ENCODE data around the gene DLG2.

The DLG2 gene

DNA sequence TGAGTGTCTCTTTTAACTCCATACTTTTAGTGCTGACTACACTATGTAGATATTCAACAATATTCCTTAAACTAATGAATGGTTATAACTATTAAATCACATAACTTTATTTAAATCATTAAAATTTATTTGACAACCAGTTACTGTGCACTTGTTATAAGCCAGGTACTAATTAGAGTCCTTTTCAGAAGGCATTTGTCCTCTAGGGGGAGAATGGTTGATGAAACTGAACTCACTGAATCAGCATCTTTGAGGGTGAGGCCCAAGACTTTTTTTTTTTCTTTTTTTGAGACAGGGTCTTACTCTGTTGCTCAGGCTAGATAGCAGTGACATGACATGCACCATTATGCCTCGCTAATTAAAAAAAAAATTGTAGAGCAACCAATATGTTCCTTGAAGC, 1825.3 kb downstream of the DLG2 start:
- DNase-seq: peak; percentile 30
- H3K4me1 ChIP-seq (ENCODE audit: low read length): no peaks in the 10 kb centered on the region
- no peak overlapping the region for H3K9ac ChIP-seq (ENCODE audit: low read length)
- no peak overlapping the region for H3K4me2 ChIP-seq (ENCODE audit: low read depth, low read length)
- no peak overlapping the region for H2AFZ ChIP-seq (ENCODE audit: low read length)
- no peaks in the 10 kb centered on the region for H3K36me3 ChIP-seq (replicated peaks; ENCODE audit: insufficient read depth, low read length)
- no peaks in the 10 kb centered on the region for H4K20me1 ChIP-seq (ENCODE audit: insufficient read depth, low read length)
- no peaks in the 10 kb centered on the region for H3K79me2 ChIP-seq (ENCODE audit: low read length)
- H3K9me2 ChIP-seq (replicated peaks; ENCODE audit: insufficient read depth, low read length): no peaks in the 10 kb centered on the region
- no peaks in the 10 kb centered on the region for H3K9me3 ChIP-seq (replicated peaks; ENCODE audit: insufficient read depth, low read length)
- no peaks in the 10 kb centered on the region for H3F3A ChIP-seq (ENCODE audit: insufficient read depth, low read length)
- TF ChIP-seq, protein P1, sequence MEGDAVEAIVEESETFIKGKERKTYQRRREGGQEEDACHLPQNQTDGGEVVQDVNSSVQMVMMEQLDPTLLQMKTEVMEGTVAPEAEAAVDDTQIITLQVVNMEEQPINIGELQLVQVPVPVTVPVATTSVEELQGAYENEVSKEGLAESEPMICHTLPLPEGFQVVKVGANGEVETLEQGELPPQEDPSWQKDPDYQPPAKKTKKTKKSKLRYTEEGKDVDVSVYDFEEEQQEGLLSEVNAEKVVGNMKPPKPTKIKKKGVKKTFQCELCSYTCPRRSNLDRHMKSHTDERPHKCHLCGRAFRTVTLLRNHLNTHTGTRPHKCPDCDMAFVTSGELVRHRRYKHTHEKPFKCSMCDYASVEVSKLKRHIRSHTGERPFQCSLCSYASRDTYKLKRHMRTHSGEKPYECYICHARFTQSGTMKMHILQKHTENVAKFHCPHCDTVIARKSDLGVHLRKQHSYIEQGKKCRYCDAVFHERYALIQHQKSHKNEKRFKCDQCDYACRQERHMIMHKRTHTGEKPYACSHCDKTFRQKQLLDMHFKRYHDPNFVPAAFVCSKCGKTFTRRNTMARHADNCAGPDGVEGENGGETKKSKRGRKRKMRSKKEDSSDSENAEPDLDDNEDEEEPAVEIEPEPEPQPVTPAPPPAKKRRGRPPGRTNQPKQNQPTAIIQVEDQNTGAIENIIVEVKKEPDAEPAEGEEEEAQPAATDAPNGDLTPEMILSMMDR (IDR thresholded peaks at IDR 0.05; ENCODE audit: low read length): peak; percentile 21
- TF ChIP-seq EZH2phosphoT487 (IDR thresholded peaks at IDR 0.05; ENCODE audit: low read length) (no peak), EZH2 (optimal IDR thresholded peaks at IDR 0.05; ENCODE audit: low read depth, low read length) (no peak)
- H3K4me3 ChIP-seq (ENCODE audit: low read length): no peak overlapping the region
- no peak overlapping the region for H3K27ac ChIP-seq (ENCODE audit: low read length)
- no peaks in the 10 kb centered on the region for H3K27me3 ChIP-seq (replicated peaks; ENCODE audit: insufficient read depth, low read length)

DNA sequence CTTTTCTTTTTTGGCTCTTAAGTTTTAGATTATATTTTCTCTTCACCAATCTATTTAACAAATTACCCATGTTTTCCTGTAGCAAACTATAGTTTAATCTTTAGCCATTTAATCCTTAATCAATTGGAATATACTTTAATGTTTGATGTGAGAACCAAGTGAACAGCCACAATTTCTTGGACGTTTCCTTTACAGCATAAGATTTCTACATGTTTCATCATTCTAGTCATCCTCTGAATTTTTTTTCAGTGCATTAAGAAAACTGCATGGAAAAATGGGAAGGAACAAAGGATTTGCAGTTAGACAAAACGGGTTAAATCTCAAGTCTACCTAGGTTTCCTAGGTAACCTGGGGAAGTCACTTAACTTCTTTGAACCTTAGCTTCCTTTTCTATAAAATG, 1833.8 kb downstream of the DLG2 start:
- H3F3A ChIP-seq (ENCODE audit: insufficient read depth, low read length): no peaks in the 10 kb centered on the region
- no peak overlapping the region for H3K27ac ChIP-seq (ENCODE audit: low read length)
- H3K4me2 ChIP-seq (ENCODE audit: low read depth, low read length): no peak overlapping the region
- H4K20me1 ChIP-seq (ENCODE audit: insufficient read depth, low read length): no peaks in the 10 kb centered on the region
- H3K4me3 ChIP-seq (ENCODE audit: low read length): no peak overlapping the region
- H3K9ac ChIP-seq (ENCODE audit: low read length): no peak overlapping the region
- no peaks in the 10 kb centered on the region for H3K27me3 ChIP-seq (replicated peaks; ENCODE audit: insufficient read depth, low read length)
- H3K4me1 ChIP-seq (ENCODE audit: low read length): no peaks in the 10 kb centered on the region
- H2AFZ ChIP-seq (ENCODE audit: low read length): no peak overlapping the region
- H3K36me3 ChIP-seq (replicated peaks; ENCODE audit: insufficient read depth, low read length): no peaks in the 10 kb centered on the region
- H3K9me2 ChIP-seq (replicated peaks; ENCODE audit: insufficient read depth, low read length): no peaks in the 10 kb centered on the region
- TF ChIP-seq, protein P1 (IDR thresholded peaks at IDR 0.05; ENCODE audit: low read length): no peak
- TF ChIP-seq EZH2 (optimal IDR thresholded peaks at IDR 0.05; ENCODE audit: low read depth, low read length): no peak
- no peak for TF ChIP-seq EZH2phosphoT487 (IDR thresholded peaks at IDR 0.05; ENCODE audit: low read length)
- H3K79me2 ChIP-seq (ENCODE audit: low read length): no peaks in the 10 kb centered on the region
- DNase-seq: no peak
- H3K9me3 ChIP-seq (replicated peaks; ENCODE audit: insufficient read depth, low read length): no peaks in the 10 kb centered on the region

GRCh38 chr11:83791557-83791956, 1835.6 kb downstream of the DLG2 start:
- Histone ChIP-seq H3K9me3 (replicated peaks; ENCODE audit: insufficient read depth, low read length) (no peaks in the 10 kb centered on the region), H2AFZ (ENCODE audit: low read length) (no peak overlapping the region), H3K27me3 (replicated peaks; ENCODE audit: insufficient read depth, low read length) (no peaks in the 10 kb centered on the region), H3K36me3 (replicated peaks; ENCODE audit: insufficient read depth, low read length) (no peaks in the 10 kb centered on the region), H3K79me2 (ENCODE audit: low read length) (no peaks in the 10 kb centered on the region), H4K20me1 (ENCODE audit: insufficient read depth, low read length) (no peaks in the 10 kb centered on the region), H3F3A (ENCODE audit: insufficient read depth, low read length) (no peaks in the 10 kb centered on the region), H3K4me3 (ENCODE audit: low read length) (no peak overlapping the region), H3K27ac (ENCODE audit: low read length) (no peak overlapping the region), H3K9ac (ENCODE audit: low read length) (no peak overlapping the region), H3K9me2 (replicated peaks; ENCODE audit: insufficient read depth, low read length) (no peaks in the 10 kb centered on the region), H3K4me1 (ENCODE audit: low read length) (no peaks in the 10 kb centered on the region), H3K4me2 (ENCODE audit: low read depth, low read length) (no peak overlapping the region)
- TF ChIP-seq, protein P1 (IDR thresholded peaks at IDR 0.05; ENCODE audit: low read length): no peak
- no peak for TF ChIP-seq EZH2phosphoT487 (IDR thresholded peaks at IDR 0.05; ENCODE audit: low read length)
- no peak for TF ChIP-seq EZH2 (optimal IDR thresholded peaks at IDR 0.05; ENCODE audit: low read depth, low read length)
- no peak for DNase-seq

Data from MM.1S (cell line).